Upper lobe of left lung (tissue), 4 donors: ENCODE results near the gene XXYLT1.
"Not testable (repeated sequence)": the region's sequence is repeated elsewhere in the genome, so short reads cannot be mapped to it uniquely, and the experiment has no call there.

Source experiments
- POLR2A ChIP-seq, 4 donors: fragments of 450-650 bp; IDR thresholded peaks; one replicate each; pipeline ENCODE4 v1.5.1; 2016 to 2017; ENCODE audit warnings: antibody characterized with exemption in 4 of 4, mild to moderate bottlenecking in 2 of 4
- POLR2AphosphoS5 ChIP-seq, 2 donors: sonication (generic); formaldehyde crosslinking; IDR thresholded peaks; one replicate each; pipeline ENCODE4 v1.5.1; 2017; ENCODE audit warnings: antibody characterized with exemption in 2 of 2

DNA sequence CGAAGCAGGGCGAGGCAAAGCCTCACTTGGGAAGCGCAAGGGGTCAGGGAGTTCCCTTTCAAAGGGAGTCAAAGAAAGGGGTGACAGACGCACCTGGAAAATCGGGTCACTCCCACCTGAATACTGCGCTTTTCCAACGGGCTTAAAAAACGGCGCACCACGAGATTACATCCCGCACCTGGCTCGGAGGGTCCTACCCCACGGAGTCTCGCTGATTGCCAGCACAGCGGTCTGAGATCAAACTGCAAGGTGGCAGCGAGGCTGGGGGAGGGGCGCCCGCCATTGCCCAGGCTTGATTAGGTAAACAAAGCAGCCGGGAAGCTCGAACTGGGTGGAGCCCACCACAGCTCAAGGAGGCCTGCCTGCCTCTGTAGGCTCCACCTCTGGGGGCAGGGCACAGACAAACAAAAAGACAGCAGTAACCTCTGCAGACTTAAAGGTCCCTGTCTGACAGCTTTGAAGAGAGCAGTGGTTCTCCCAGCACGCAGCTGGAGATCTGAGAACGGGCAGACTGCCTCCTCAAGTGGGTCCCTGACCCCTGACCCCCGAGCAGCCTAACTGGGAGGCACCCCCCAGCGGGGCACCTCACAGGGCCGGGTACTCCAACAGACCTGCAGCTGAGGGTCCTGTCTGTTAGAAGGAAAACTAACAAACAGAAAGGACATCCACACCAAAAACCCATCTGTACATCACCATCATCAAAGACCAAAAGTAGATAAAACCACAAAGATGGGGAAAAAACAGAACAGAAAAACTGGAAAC lies 182.9 kb downstream of the XXYLT1 start:
- not testable (repeated sequence) for TF ChIP-seq POLR2A, POLR2AphosphoS5 (IDR thresholded peaks at IDR 0.05)
